ENCODE measurements around the gene PTRH1.

PTRH1 gene

GRCh38 chr9:127667906-127668305 lies 47.6 kb downstream of the PTRH1 start:
- Histone ChIP-seq H3K4me3 (ENCODE audit: low read depth, low read length) (no peak overlapping the region), H3K27me3 (ENCODE audit: control insufficient read depth, insufficient read depth, low read length) (no peaks in the 10 kb centered on the region), H3K4me2 (ENCODE audit: low read length) (no peak overlapping the region), H3K79me2 (no peaks in the 10 kb centered on the region), H3K9ac (no peak overlapping the region), H3K9me3 (ENCODE audit: control insufficient read depth, low read length) (no peaks in the 10 kb centered on the region), H2AFZ (no peak overlapping the region), H3K36me3 (ENCODE audit: control insufficient read depth, insufficient read depth, low read length) (no peaks in the 10 kb centered on the region), H3K27ac (no peak overlapping the region), H3K4me1 (no peaks in the 10 kb centered on the region)
- no peak for TF ChIP-seq CTCF (IDR thresholded peaks at IDR 0.05)

GRCh38 chr9:127667127-127667844 lies 48.2 kb downstream of the PTRH1 start:
- Histone ChIP-seq H3K4me1 (no peaks in the 10 kb centered on the region), H2AFZ (no peak overlapping the region), H3K27ac (no peak overlapping the region), H3K9me3 (ENCODE audit: control insufficient read depth, low read length) (no peaks in the 10 kb centered on the region), H3K27me3 (ENCODE audit: control insufficient read depth, insufficient read depth, low read length) (no peaks in the 10 kb centered on the region), H3K9ac (no peak overlapping the region), H3K79me2 (no peaks in the 10 kb centered on the region), H3K4me3 (ENCODE audit: low read depth, low read length) (no peak overlapping the region), H3K36me3 (ENCODE audit: control insufficient read depth, insufficient read depth, low read length) (no peaks in the 10 kb centered on the region), H3K4me2 (ENCODE audit: low read length) (no peak overlapping the region)
- TF ChIP-seq CTCF (IDR thresholded peaks at IDR 0.05): no peak

DNA sequence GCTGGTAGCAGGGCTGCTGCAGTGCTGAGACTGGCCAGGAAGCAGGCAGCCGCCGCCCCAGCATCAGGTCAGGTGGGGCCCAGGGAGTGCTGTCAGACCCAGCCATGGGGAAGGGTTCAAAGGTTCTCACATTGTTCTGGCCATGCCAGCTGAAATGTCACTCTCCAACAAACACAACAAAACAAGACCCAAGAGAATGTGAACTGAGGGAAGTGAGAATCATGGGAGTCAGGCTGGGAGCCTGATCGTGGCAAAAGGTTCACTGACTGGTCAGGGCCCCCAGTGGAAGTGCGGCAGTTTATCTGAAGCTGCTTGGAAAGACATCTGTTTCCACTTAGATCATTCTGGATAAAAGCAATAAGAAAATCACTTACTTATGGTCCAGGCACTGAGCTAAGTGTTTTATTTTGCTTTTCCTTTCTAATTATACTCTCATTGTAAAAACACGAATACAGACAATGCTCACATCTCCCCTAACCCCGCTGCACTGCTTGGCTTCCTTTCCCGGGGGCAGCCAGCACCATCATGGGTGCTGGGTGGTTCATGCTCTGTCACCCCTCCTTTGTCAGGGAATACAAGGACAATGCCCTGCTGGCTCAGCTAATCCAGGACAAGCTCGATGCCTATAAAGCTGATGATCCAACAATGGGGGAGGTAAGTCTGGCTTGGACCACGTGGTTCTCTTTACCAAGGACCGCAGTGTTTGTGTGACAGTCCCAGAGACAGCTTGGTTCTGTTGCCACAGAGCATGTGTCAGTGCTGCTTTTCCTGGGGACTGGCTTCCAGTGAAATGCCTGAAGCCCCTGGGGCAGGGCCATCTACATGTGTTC lies 50.6 kb downstream of the PTRH1 start:
- H3K4me1 ChIP-seq: no peaks in the 10 kb centered on the region
- H3K4me2 ChIP-seq (ENCODE audit: low read length): no peak overlapping the region
- no peak for TF ChIP-seq CTCF (IDR thresholded peaks at IDR 0.05)
- H3K9ac ChIP-seq: no peak overlapping the region
- H3K9me3 ChIP-seq (ENCODE audit: control insufficient read depth, low read length): no peaks in the 10 kb centered on the region
- no peak overlapping the region for H2AFZ ChIP-seq
- no peak overlapping the region for H3K4me3 ChIP-seq (ENCODE audit: low read depth, low read length)
- H3K79me2 ChIP-seq: no peaks in the 10 kb centered on the region
- H3K36me3 ChIP-seq (ENCODE audit: control insufficient read depth, insufficient read depth, low read length): no peaks in the 10 kb centered on the region
- no peak overlapping the region for H3K27ac ChIP-seq
- H3K27me3 ChIP-seq (ENCODE audit: control insufficient read depth, insufficient read depth, low read length): no peaks in the 10 kb centered on the region

DNA sequence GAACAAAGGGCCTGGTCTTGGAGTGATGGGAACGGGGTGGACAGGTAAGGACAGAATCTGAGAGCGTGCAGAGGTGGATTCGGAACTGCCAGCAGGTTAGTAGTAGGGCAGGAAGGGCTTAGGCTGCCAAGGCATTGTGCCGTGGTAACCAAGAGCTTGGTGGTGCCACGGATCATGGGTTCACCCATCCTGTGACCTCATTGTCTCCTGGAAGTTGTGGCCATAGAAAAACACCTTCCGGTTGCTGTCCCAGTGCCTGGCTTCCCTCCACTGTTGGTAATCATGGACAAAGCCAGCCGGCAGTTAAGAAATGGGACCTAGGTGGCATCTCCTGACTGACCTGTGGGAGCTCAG lies 51.2 kb downstream of the PTRH1 start:
- Histone ChIP-seq H2AFZ (no peak overlapping the region), H3K4me2 (ENCODE audit: low read length) (no peak overlapping the region), H3K4me3 (ENCODE audit: low read depth, low read length) (no peak overlapping the region), H3K9ac (no peak overlapping the region), H3K4me1 (no peaks in the 10 kb centered on the region), H3K9me3 (ENCODE audit: control insufficient read depth, low read length) (no peaks in the 10 kb centered on the region), H3K36me3 (ENCODE audit: control insufficient read depth, insufficient read depth, low read length) (no peaks in the 10 kb centered on the region), H3K79me2 (no peaks in the 10 kb centered on the region), H3K27me3 (ENCODE audit: control insufficient read depth, insufficient read depth, low read length) (no peaks in the 10 kb centered on the region), H3K27ac (no peak overlapping the region)
- no peak for TF ChIP-seq CTCF (IDR thresholded peaks at IDR 0.05)

Measured in parathyroid adenoma (tissue), 2 donors.